Nephron (organoid): Measurements from ENCODE around the gene ZNF407.

Source experiments
- H3K27ac Mint-ChIP-seq, 3 experiments: 2 replicates each; pipeline ENCODE4 v1.8.0; 2020; ENCODE audit warnings: mixed read lengths in 3 of 3, mild to moderate bottlenecking in 2 of 3, moderate library complexity in 1 of 3
- H3K27me3 Mint-ChIP-seq: 2 replicates; pipeline ENCODE4 v1.8.0; 2021; ENCODE audit warnings: low read depth, mild to moderate bottlenecking, moderate library complexity, mixed read lengths
- H3K36me3 Mint-ChIP-seq: 2 replicates; pipeline ENCODE4 v1.8.0; 2020; ENCODE audit warnings: low read depth, mixed read lengths
- H3K4me1 Mint-ChIP-seq: 2 replicates; pipeline ENCODE4 v1.8.0; 2020; ENCODE audit warnings: mixed read lengths
- H3K4me3 Mint-ChIP-seq, 3 experiments: 2 replicates each; pipeline ENCODE4 v1.8.0; 2020; ENCODE audit warnings: mild to moderate bottlenecking in 3 of 3, mixed read lengths in 3 of 3, moderate library complexity in 2 of 3
- H3K9me3 Mint-ChIP-seq: 2 replicates; pipeline ENCODE4 v1.8.0; 2020; ENCODE audit warnings: mixed read lengths
- TF ChIP-seq, protein P1 (sequence below), 3 experiments: fragments of 200-600 bp; sonication (generic); IDR thresholded peaks; one replicate each; pipeline ENCODE4 v1.5.0; 2021; ENCODE audit warnings: antibody characterized with exemption in 3 of 3; ENCODE audit not compliant: unreplicated experiment in 3 of 3

Gene ZNF407

DNA sequence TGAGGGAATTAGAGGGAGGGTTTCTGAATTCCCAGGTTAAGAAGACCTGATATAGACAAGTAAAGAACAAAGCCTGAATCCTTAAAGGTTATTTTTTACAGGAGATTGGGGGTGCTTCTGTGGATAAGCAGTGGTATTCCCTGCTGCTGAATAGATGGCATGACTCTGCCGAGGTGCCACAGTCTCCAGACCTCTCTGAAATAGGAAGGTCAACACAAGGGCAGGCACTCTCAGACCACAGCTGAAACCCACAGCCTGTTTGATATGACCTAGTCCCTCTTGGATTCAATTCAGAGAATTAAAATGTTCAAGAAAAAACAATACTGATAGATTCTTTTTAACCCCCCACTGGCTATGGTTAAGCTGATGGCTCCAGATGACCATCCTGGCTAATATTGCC is 351.9 kb downstream of the ZNF407 start:
- Mint-ChIP-seq H3K9me3 (no peaks in the 10 kb centered on the region), H3K27me3 (no peaks in the 10 kb centered on the region), H3K36me3 (no peaks in the 10 kb centered on the region), H3K27ac (no peak overlapping the region), H3K4me3 (no peak overlapping the region), H3K4me1 (no peaks in the 10 kb centered on the region)
- TF ChIP-seq, protein P1, sequence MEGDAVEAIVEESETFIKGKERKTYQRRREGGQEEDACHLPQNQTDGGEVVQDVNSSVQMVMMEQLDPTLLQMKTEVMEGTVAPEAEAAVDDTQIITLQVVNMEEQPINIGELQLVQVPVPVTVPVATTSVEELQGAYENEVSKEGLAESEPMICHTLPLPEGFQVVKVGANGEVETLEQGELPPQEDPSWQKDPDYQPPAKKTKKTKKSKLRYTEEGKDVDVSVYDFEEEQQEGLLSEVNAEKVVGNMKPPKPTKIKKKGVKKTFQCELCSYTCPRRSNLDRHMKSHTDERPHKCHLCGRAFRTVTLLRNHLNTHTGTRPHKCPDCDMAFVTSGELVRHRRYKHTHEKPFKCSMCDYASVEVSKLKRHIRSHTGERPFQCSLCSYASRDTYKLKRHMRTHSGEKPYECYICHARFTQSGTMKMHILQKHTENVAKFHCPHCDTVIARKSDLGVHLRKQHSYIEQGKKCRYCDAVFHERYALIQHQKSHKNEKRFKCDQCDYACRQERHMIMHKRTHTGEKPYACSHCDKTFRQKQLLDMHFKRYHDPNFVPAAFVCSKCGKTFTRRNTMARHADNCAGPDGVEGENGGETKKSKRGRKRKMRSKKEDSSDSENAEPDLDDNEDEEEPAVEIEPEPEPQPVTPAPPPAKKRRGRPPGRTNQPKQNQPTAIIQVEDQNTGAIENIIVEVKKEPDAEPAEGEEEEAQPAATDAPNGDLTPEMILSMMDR (IDR thresholded peaks at IDR 0.05; ENCODE audit: unreplicated experiment in 3 of 3), result no peak

DNA sequence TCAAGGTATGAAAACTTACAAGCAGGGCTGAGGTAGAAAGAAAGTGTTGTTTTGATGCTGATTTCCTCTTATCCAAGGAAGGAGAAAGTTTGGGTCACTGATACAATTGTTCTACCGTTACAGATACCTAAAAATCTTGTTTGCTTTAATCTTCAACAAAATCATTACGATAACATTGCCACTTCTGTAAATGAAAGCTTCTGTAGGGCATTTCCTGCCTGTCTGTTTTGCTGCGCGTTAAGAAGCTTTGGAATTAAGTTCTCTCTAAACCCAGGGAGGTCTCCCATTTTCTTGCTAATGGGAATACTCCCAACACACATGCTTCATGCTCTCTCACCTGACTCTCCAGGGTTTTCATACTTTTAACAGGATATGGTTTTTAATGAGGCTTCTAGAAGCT is 352.8 kb downstream of the ZNF407 start:
- H3K27me3 Mint-ChIP-seq, result no peaks in the 10 kb centered on the region
- no peaks in the 10 kb centered on the region for H3K9me3 Mint-ChIP-seq
- TF ChIP-seq, protein P1 (IDR thresholded peaks at IDR 0.05; ENCODE audit: unreplicated experiment in 3 of 3), result no peak
- no peaks in the 10 kb centered on the region for H3K36me3 Mint-ChIP-seq
- no peaks in the 10 kb centered on the region for H3K4me1 Mint-ChIP-seq
- H3K4me3 Mint-ChIP-seq, result no peak overlapping the region
- no peak overlapping the region for H3K27ac Mint-ChIP-seq

DNA sequence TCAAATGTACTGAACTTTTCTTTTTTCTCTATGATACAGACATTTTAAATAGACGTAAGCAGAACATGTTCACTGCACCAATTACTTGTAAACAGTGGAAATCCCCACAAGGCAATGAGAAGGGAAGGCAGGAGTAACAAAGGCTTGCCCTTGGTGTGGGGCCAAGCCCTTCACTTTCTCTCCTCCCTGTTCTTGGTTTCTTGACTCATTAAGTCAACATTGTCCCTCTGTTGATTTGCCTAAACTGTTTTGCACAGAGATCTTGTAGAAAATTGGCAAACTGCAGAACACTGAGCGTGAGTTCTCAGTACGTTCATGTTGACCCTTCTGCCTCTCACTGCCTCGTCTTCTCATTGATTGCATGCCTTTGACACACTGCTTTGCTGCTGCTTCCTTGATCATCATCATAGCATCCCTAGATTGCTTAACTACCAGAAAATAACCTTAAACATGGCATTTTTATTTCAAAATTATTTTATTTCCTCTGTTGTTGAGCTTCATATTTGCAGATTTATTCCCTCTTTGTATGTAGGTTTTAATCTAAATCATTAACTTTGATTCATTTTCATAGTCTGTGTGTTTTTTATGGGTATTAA is 353.6 kb downstream of the ZNF407 start:
- no peaks in the 10 kb centered on the region for H3K4me1 Mint-ChIP-seq
- no peaks in the 10 kb centered on the region for H3K9me3 Mint-ChIP-seq
- TF ChIP-seq, protein P1 (IDR thresholded peaks at IDR 0.05; ENCODE audit: unreplicated experiment in 3 of 3), result no peak
- no peaks in the 10 kb centered on the region for H3K27me3 Mint-ChIP-seq
- no peaks in the 10 kb centered on the region for H3K36me3 Mint-ChIP-seq
- H3K4me3 Mint-ChIP-seq, result no peak overlapping the region
- H3K27ac Mint-ChIP-seq, result no peak overlapping the region

DNA sequence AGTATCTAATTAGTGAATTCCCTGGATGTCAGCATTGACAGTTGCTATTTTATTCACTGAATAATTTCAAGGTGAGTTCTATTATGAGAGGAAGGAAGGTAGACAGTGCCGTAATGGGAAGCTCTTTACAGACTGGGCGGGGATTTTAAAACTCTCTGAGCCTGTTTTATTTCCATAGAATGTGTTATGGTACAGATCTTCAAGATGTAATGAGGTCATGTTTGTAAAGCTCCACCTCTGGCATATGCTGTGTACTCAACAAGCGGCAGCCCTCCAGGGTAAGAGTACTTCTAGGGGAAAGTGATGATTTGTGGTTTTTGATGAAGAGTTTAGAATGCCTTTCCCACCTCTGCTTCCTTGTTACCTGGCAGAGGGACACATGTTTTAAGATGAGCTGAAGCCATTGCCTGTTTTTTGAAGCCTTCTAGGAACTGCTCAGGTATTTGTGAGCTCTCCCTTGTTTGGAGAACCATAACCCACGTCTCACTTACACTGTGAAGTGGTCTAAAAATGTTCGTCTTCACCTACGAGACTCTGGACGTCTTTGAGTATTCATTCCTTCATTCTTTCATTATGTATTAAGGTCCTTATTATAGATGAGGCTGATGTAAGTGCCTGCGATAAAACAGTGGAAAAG is 360.0 kb downstream of the ZNF407 start:
- no peaks in the 10 kb centered on the region for H3K9me3 Mint-ChIP-seq
- TF ChIP-seq, protein P1 (IDR thresholded peaks at IDR 0.05; ENCODE audit: unreplicated experiment in 3 of 3), result no peak
- peaks cover 12% of the 10 kb centered on the region for H3K36me3 Mint-ChIP-seq
- H3K27ac Mint-ChIP-seq, result no peak overlapping the region
- H3K4me3 Mint-ChIP-seq, result no peak overlapping the region
- H3K27me3 Mint-ChIP-seq, result no peaks in the 10 kb centered on the region
- H3K4me1 Mint-ChIP-seq, result no peaks in the 10 kb centered on the region

DNA sequence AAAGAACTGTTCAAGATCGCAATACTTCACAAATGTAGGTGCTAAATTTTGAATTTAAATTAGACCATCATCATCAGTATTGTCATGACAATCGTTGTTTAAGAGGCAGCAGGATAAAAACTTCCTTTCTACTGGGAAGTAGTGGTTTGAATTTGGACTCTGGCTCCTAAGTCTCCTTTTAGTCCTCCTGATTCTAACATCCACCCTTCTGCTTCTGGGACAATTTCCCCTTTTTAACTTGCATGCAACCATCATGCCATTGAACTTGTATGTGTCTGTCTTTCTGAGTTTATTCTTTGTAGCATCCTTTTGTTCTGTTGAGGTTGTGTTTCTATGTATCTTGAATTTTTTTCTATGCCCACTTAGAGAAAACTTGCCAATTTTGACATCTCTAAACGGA is 361.5 kb downstream of the ZNF407 start:
- H3K27me3 Mint-ChIP-seq, result no peaks in the 10 kb centered on the region
- TF ChIP-seq, protein P1 (IDR thresholded peaks at IDR 0.05; ENCODE audit: unreplicated experiment in 3 of 3), result no peak
- no peak overlapping the region for H3K4me3 Mint-ChIP-seq
- H3K27ac Mint-ChIP-seq, result no peak overlapping the region
- H3K9me3 Mint-ChIP-seq, result no peaks in the 10 kb centered on the region
- peaks cover 13% of the 10 kb centered on the region for H3K36me3 Mint-ChIP-seq
- H3K4me1 Mint-ChIP-seq, result no peaks in the 10 kb centered on the region

- no peak overlapping the region for H3K27ac Mint-ChIP-seq
- H3K4me1 Mint-ChIP-seq, result no peaks in the 10 kb centered on the region
- H3K27me3 Mint-ChIP-seq, result no peaks in the 10 kb centered on the region
- TF ChIP-seq, protein P1 (IDR thresholded peaks at IDR 0.05; ENCODE audit: unreplicated experiment in 3 of 3), result no peak
- no peak overlapping the region for H3K4me3 Mint-ChIP-seq
- peaks cover 11% of the 10 kb centered on the region for H3K9me3 Mint-ChIP-seq
- H3K36me3 Mint-ChIP-seq, result peaks cover 18% of the 10 kb centered on the region
These were observed 363.9 kb downstream of the ZNF407 start for GRCh38 chr18:74961596-74961995.
